Gastroesophageal sphincter (tissue), 3 donors: ENCODE results near the gene ASIC4.

Experiments
- EP300 ChIP-seq: sonication (generic); formaldehyde crosslinking; IDR thresholded peaks from one replicate; pipeline ENCODE4 v1.6.1; 2017; ENCODE audit warnings: antibody characterized with exemption, mild to moderate bottlenecking
- POLR2A ChIP-seq, 2 donors: fragments of 450-650 bp; IDR thresholded peaks; one replicate each; pipeline ENCODE4 v1.6.1; 2017; ENCODE audit warnings: antibody characterized with exemption in 2 of 2, mild to moderate bottlenecking in 2 of 2, moderate library complexity in 1 of 2
- TF ChIP-seq, protein P1 (sequence below), 4 experiments: fragments of 200-600 bp in 2 of 4; fragments of 450-650 bp in 2 of 4; sonication (generic) in 1 of 4; IDR thresholded peaks; one replicate each; pipeline ENCODE4 v1.5.1; 2017 to 2019; ENCODE audit warnings: antibody characterized with exemption in 4 of 4, mild to moderate bottlenecking in 2 of 4, moderate library complexity in 2 of 4

DNA sequence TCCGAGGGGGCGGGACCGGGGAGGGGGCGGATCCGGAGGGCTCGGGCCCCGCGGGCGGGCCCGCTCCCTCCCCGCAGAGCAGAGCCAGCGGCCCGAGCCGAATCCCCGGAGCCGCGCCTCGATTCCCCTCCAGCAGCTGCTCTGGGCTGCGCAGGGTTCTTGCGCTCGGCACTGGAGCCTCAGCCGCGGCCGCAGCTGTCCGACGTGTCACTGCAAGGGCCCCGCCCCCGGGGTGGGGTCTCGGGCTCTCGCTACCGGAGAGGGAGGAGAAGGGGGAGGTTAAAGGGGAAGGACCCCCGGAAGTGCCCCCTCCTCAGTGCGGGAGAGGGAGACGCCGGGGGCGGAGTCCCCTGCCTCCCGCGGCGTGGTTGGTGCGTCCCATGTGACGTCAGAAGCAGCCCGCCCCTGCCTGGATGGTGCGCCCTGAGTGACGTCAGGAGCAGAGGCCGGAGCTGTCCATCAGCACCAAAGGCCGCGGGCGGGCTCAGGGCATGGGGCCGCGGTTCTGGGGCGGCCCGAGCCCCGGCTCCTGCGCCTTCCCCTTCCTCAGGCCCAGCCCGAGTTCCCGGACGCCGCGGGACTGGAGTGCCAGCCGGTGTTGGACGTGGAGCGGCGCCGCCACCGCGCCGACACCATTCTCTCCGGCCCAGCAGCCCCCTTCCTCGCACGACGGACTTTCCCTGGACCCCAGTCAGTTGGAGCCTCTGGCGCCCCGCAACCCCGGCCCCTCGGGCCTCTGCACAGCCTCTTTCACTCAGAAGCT is 29.5 kb downstream of the ASIC4 start, which contains the start of the genes CHPF and TMEM198:
- TF ChIP-seq, protein P1, sequence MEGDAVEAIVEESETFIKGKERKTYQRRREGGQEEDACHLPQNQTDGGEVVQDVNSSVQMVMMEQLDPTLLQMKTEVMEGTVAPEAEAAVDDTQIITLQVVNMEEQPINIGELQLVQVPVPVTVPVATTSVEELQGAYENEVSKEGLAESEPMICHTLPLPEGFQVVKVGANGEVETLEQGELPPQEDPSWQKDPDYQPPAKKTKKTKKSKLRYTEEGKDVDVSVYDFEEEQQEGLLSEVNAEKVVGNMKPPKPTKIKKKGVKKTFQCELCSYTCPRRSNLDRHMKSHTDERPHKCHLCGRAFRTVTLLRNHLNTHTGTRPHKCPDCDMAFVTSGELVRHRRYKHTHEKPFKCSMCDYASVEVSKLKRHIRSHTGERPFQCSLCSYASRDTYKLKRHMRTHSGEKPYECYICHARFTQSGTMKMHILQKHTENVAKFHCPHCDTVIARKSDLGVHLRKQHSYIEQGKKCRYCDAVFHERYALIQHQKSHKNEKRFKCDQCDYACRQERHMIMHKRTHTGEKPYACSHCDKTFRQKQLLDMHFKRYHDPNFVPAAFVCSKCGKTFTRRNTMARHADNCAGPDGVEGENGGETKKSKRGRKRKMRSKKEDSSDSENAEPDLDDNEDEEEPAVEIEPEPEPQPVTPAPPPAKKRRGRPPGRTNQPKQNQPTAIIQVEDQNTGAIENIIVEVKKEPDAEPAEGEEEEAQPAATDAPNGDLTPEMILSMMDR (IDR thresholded peaks at IDR 0.05): no peak
- TF ChIP-seq EP300 (no peak), POLR2A (IDR thresholded peaks at IDR 0.05) (peak; percentile 38 to 61)
